Fibroblast of skin of right quadriceps (primary cell): Measurements from ENCODE around the gene SPTBN2.

ENCODE experiments used
- DNase-seq: peaks from one replicate; pipeline ENCODE4 v3.0.0-alpha.2; 2013

The SPTBN2 gene

GRCh38 chr11:66638177-66639065, 90.6 kb downstream of the SPTBN2 start, which contains the start of gene RBM4:
Gene RBM4 (plus strand): TSS chr11:66638703. CDS start chr11:66639712, 1,009 bp downstream.
- DNase-seq: peak; percentile 100

DNA sequence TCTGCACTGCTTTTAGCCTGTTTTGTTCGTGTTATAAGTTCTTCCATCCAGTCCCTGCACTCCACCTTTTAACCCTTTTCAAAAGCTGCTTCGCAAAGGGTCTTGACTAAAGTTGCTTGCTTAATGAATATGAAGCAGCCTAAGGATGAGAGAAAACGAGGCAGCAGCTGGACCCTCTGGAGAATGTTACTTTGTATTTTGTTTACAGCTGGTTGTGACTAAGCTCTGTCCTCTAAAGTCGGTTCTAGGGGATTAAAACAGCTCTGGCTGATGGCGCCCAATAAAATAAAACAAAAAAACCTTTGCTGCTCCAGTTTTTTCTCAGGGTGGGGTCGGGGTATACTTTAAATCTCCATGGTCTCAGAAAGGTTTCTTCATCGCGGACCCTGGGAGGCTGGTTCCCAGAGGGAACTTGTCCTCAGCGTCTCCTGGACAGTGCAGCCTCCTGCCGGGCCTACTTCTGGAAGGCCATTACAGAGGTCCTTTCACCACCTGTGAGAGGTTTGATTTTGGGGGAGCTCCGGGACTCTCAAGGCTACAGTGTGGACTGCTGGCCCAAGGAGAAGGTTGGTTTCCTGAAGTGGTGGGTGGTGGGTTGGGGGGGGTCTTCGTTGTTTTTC, 91.3 kb downstream of the SPTBN2 start:
- no peak for DNase-seq

DNA sequence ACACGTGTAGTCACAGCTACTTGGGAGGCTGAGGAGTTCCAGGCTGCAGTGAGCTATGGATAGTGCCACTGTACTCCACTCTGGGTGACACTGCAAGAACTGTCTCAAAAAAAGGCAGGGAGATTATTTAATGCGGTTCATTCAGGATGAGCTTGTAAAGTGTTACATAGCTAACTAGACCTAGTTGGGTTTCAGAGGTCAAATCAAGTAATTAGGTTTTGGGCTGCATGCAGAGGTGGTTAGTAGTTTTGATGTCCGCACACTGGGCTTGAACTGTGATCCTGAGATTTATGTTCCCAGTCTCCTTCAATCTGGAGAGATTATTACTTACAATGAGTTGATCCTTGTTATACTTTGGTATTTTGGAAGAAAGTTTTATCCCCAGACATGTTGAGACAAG, 92.6 kb downstream of the SPTBN2 start:
- DNase-seq: no peak
